Measurements from ENCODE around the gene LHFPL2.

LHFPL2 gene

GRCh38 chr5:78562714-78563330 is 85.8 kb downstream of the LHFPL2 start:
- Histone ChIP-seq H3K9me3 (ENCODE audit: control insufficient read depth, low read length) (no peaks in the 10 kb centered on the region), H3K4me3 (ENCODE audit: insufficient read depth, low read depth, low read length) (no peak overlapping the region), H3K27me3 (ENCODE audit: control insufficient read depth, insufficient read depth, low read length, poor library complexity, severe bottlenecking) (no peaks in the 10 kb centered on the region), H3K4me1 (ENCODE audit: control insufficient read depth, insufficient read depth, low read length) (peaks cover 2% of the 10 kb centered on the region), H3K36me3 (ENCODE audit: control insufficient read depth, insufficient read depth, low read length) (no peaks in the 10 kb centered on the region), H3K27ac (ENCODE audit: insufficient read depth, low read depth, low read length, poor library complexity, severe bottlenecking) (no peak overlapping the region)
- WGBS, 2 experiments, result 94% methylated on average over 3 of the region's 3 CpGs

GRCh38 chr5:78562001-78562400 is 86.6 kb downstream of the LHFPL2 start:
- no peaks in the 10 kb centered on the region for H3K27me3 ChIP-seq (ENCODE audit: control insufficient read depth, insufficient read depth, low read length, poor library complexity, severe bottlenecking)
- H3K36me3 ChIP-seq (ENCODE audit: control insufficient read depth, insufficient read depth, low read length), result no peaks in the 10 kb centered on the region
- no peaks in the 10 kb centered on the region for H3K4me1 ChIP-seq (ENCODE audit: control insufficient read depth, insufficient read depth, low read length)
- no peak overlapping the region for H3K27ac ChIP-seq (ENCODE audit: insufficient read depth, low read depth, low read length, poor library complexity, severe bottlenecking)
- 90 to 95% methylated on average over 3 of the region's 3 CpGs for WGBS, 2 experiments
- no peak overlapping the region for H3K4me3 ChIP-seq (ENCODE audit: insufficient read depth, low read depth, low read length)
- H3K9me3 ChIP-seq (ENCODE audit: control insufficient read depth, low read length), result no peaks in the 10 kb centered on the region

- Histone ChIP-seq H3K4me3 (ENCODE audit: insufficient read depth, low read depth, low read length) (no peak overlapping the region), H3K36me3 (ENCODE audit: control insufficient read depth, insufficient read depth, low read length) (no peaks in the 10 kb centered on the region), H3K9me3 (ENCODE audit: control insufficient read depth, low read length) (no peaks in the 10 kb centered on the region), H3K27ac (ENCODE audit: insufficient read depth, low read depth, low read length, poor library complexity, severe bottlenecking) (no peak overlapping the region), H3K27me3 (ENCODE audit: control insufficient read depth, insufficient read depth, low read length, poor library complexity, severe bottlenecking) (no peaks in the 10 kb centered on the region), H3K4me1 (ENCODE audit: control insufficient read depth, insufficient read depth, low read length) (no peaks in the 10 kb centered on the region)
- WGBS, 2 experiments, result 94 to 96% methylated on average over 12 of the region's 12 CpGs
Observed at GRCh38 chr5:78561261-78561660, 87.3 kb downstream of the LHFPL2 start.

GRCh38 chr5:78560000-78560855 is 88.3 kb downstream of the LHFPL2 start:
- Histone ChIP-seq H3K4me1 (ENCODE audit: control insufficient read depth, insufficient read depth, low read length) (no peaks in the 10 kb centered on the region), H3K4me3 (ENCODE audit: insufficient read depth, low read depth, low read length) (no peak overlapping the region), H3K9me3 (ENCODE audit: control insufficient read depth, low read length) (no peaks in the 10 kb centered on the region), H3K27ac (ENCODE audit: insufficient read depth, low read depth, low read length, poor library complexity, severe bottlenecking) (no peak overlapping the region), H3K27me3 (ENCODE audit: control insufficient read depth, insufficient read depth, low read length, poor library complexity, severe bottlenecking) (no peaks in the 10 kb centered on the region), H3K36me3 (ENCODE audit: control insufficient read depth, insufficient read depth, low read length) (no peaks in the 10 kb centered on the region)
- WGBS, 2 experiments, result 95 to 97% methylated on average over 6 of the region's 6 CpGs

- no peak overlapping the region for H3K4me3 ChIP-seq (ENCODE audit: insufficient read depth, low read depth, low read length)
- 94 to 97% methylated on average over 5 of the region's 5 CpGs for WGBS, 2 experiments
- H3K27me3 ChIP-seq (ENCODE audit: control insufficient read depth, insufficient read depth, low read length, poor library complexity, severe bottlenecking), result no peaks in the 10 kb centered on the region
- no peaks in the 10 kb centered on the region for H3K4me1 ChIP-seq (ENCODE audit: control insufficient read depth, insufficient read depth, low read length)
- H3K27ac ChIP-seq (ENCODE audit: insufficient read depth, low read depth, low read length, poor library complexity, severe bottlenecking), result no peak overlapping the region
- H3K9me3 ChIP-seq (ENCODE audit: control insufficient read depth, low read length), result no peaks in the 10 kb centered on the region
- H3K36me3 ChIP-seq (ENCODE audit: control insufficient read depth, insufficient read depth, low read length), result no peaks in the 10 kb centered on the region
Observed at GRCh38 chr5:78557601-78558000, 91.0 kb downstream of the LHFPL2 start.

- H3K27me3 ChIP-seq (ENCODE audit: control insufficient read depth, insufficient read depth, low read length, poor library complexity, severe bottlenecking), result no peaks in the 10 kb centered on the region
- H3K4me3 ChIP-seq (ENCODE audit: insufficient read depth, low read depth, low read length), result no peak overlapping the region
- WGBS, 2 experiments, result 100% methylated on average over 1 of the region's 1 CpG
- no peaks in the 10 kb centered on the region for H3K36me3 ChIP-seq (ENCODE audit: control insufficient read depth, insufficient read depth, low read length)
- H3K9me3 ChIP-seq (ENCODE audit: control insufficient read depth, low read length), result no peaks in the 10 kb centered on the region
- H3K27ac ChIP-seq (ENCODE audit: insufficient read depth, low read depth, low read length, poor library complexity, severe bottlenecking), result no peak overlapping the region
- no peaks in the 10 kb centered on the region for H3K4me1 ChIP-seq (ENCODE audit: control insufficient read depth, insufficient read depth, low read length)
Observed at GRCh38 chr5:78555870-78556269, 92.7 kb downstream of the LHFPL2 start.

GRCh38 chr5:78554670-78555069 is 93.9 kb downstream of the LHFPL2 start:
- Histone ChIP-seq H3K27ac (ENCODE audit: insufficient read depth, low read depth, low read length, poor library complexity, severe bottlenecking) (no peak overlapping the region), H3K4me1 (ENCODE audit: control insufficient read depth, insufficient read depth, low read length) (no peaks in the 10 kb centered on the region), H3K27me3 (ENCODE audit: control insufficient read depth, insufficient read depth, low read length, poor library complexity, severe bottlenecking) (no peaks in the 10 kb centered on the region), H3K4me3 (ENCODE audit: insufficient read depth, low read depth, low read length) (no peak overlapping the region), H3K9me3 (ENCODE audit: control insufficient read depth, low read length) (no peaks in the 10 kb centered on the region), H3K36me3 (ENCODE audit: control insufficient read depth, insufficient read depth, low read length) (no peaks in the 10 kb centered on the region)
- WGBS, 2 experiments, result 92 to 96% methylated on average over 2 to 3 of the region's 3 CpGs

- Histone ChIP-seq H3K27me3 (ENCODE audit: control insufficient read depth, insufficient read depth, low read length, poor library complexity, severe bottlenecking) (no peaks in the 10 kb centered on the region), H3K36me3 (ENCODE audit: control insufficient read depth, insufficient read depth, low read length) (no peaks in the 10 kb centered on the region), H3K27ac (ENCODE audit: insufficient read depth, low read depth, low read length, poor library complexity, severe bottlenecking) (no peak overlapping the region), H3K4me3 (ENCODE audit: insufficient read depth, low read depth, low read length) (no peak overlapping the region), H3K9me3 (ENCODE audit: control insufficient read depth, low read length) (no peaks in the 10 kb centered on the region), H3K4me1 (ENCODE audit: control insufficient read depth, insufficient read depth, low read length) (no peaks in the 10 kb centered on the region)
- 93 to 95% methylated on average over 14 of the region's 14 CpGs for WGBS, 2 experiments
Observed at GRCh38 chr5:78553580-78554353, 94.8 kb downstream of the LHFPL2 start.

GRCh38 chr5:78552729-78553342 is 95.7 kb downstream of the LHFPL2 start:
- no peaks in the 10 kb centered on the region for H3K4me1 ChIP-seq (ENCODE audit: control insufficient read depth, insufficient read depth, low read length)
- H3K36me3 ChIP-seq (ENCODE audit: control insufficient read depth, insufficient read depth, low read length), result no peaks in the 10 kb centered on the region
- 94 to 95% methylated on average over 12 of the region's 12 CpGs for WGBS, 2 experiments
- no peak overlapping the region for H3K4me3 ChIP-seq (ENCODE audit: insufficient read depth, low read depth, low read length)
- H3K27me3 ChIP-seq (ENCODE audit: control insufficient read depth, insufficient read depth, low read length, poor library complexity, severe bottlenecking), result no peaks in the 10 kb centered on the region
- H3K9me3 ChIP-seq (ENCODE audit: control insufficient read depth, low read length), result no peaks in the 10 kb centered on the region
- H3K27ac ChIP-seq (ENCODE audit: insufficient read depth, low read depth, low read length, poor library complexity, severe bottlenecking), result no peak overlapping the region

- H3K4me3 ChIP-seq (ENCODE audit: insufficient read depth, low read depth, low read length), result no peak overlapping the region
- no peaks in the 10 kb centered on the region for H3K4me1 ChIP-seq (ENCODE audit: control insufficient read depth, insufficient read depth, low read length)
- WGBS, 2 experiments, result 90 to 92% methylated on average over 2 of the region's 2 CpGs
- no peaks in the 10 kb centered on the region for H3K27me3 ChIP-seq (ENCODE audit: control insufficient read depth, insufficient read depth, low read length, poor library complexity, severe bottlenecking)
- H3K36me3 ChIP-seq (ENCODE audit: control insufficient read depth, insufficient read depth, low read length), result no peaks in the 10 kb centered on the region
- no peak overlapping the region for H3K27ac ChIP-seq (ENCODE audit: insufficient read depth, low read depth, low read length, poor library complexity, severe bottlenecking)
- H3K9me3 ChIP-seq (ENCODE audit: control insufficient read depth, low read length), result no peaks in the 10 kb centered on the region
Observed at GRCh38 chr5:78550891-78551290, 97.7 kb downstream of the LHFPL2 start.
